PFSK-1 (cell line): ENCODE data around the gene FGF8.

Source experiments
- POLR2AphosphoS5 ChIP-seq: IDR thresholded peaks from 2 replicates; pipeline ENCODE4 v1.6.1; 2012; ENCODE audit warnings: low read depth, mild to moderate bottlenecking, control low read depth, low read length, moderate library complexity
- REST ChIP-seq, 2 experiments: IDR thresholded peaks; 2 replicates each; pipeline versions ENCODE4 v1.6.1 to v1.8.0; 2011 to 2012; ENCODE audit warnings: low read depth in 2 of 2, low read length in 2 of 2, control low read depth in 1 of 2, inconsistent platforms in 1 of 2, mild to moderate bottlenecking in 1 of 2, moderate library complexity in 1 of 2; ENCODE audit not compliant: insufficient read depth in 1 of 2
- SIN3A ChIP-seq: IDR thresholded peaks from 2 replicates; pipeline ENCODE4 v1.6.1; 2012; ENCODE audit warnings: mild to moderate bottlenecking, low read length, moderate library complexity, borderline replicate concordance; ENCODE audit not compliant: insufficient read depth
- TAF1 ChIP-seq: IDR thresholded peaks from 2 replicates; pipeline ENCODE4 v1.6.1; 2012; ENCODE audit warnings: low read length, control low read depth, borderline replicate concordance; ENCODE audit not compliant: insufficient read depth

- TF ChIP-seq REST (IDR thresholded peaks at IDR 0.05; ENCODE audit: insufficient read depth in 1 of 2, low read depth in 2 of 2, low read length in 2 of 2) (no peak), POLR2AphosphoS5 (no peak), TAF1 (no peak), SIN3A (no peak)
These were observed 15.4 kb downstream of the FGF8 start for GRCh38 chr10:101760510-101760909.
